ENCODE data around the gene REC114.
"Not testable (repeated sequence)": the region's sequence is repeated elsewhere in the genome, so short reads cannot be mapped to it uniquely, and the experiment has no call there.

REC114 gene, protein sequence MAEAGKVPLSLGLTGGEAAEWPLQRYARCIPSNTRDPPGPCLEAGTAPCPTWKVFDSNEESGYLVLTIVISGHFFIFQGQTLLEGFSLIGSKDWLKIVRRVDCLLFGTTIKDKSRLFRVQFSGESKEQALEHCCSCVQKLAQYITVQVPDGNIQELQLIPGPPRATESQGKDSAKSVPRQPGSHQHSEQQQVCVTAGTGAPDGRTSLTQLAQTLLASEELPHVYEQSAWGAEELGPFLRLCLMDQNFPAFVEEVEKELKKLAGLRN

DNA sequence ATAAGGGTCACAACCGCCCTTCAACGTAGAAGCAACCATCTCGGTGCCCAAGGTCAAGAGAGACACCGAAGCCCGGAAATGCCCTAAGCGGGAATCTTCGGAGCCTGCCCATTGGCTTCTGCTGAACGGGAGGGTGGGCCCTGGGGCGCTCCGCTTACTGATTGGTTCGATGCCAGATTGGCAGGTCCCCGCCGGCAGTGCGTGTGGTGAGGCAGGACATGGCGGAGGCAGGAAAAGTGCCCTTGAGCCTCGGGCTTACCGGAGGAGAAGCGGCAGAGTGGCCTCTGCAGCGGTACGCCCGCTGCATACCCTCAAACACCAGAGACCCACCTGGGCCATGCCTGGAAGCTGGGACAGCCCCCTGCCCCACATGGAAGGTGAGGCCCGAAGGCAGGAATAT lies at the start of gene REC114:
REC114 (plus strand) TSS at position 197 of the 400 bp plus-strand sequence; CDS start at position 219, 22 bp downstream.
- no peak for DNase-seq (ENCODE audit: low read depth)

DNA sequence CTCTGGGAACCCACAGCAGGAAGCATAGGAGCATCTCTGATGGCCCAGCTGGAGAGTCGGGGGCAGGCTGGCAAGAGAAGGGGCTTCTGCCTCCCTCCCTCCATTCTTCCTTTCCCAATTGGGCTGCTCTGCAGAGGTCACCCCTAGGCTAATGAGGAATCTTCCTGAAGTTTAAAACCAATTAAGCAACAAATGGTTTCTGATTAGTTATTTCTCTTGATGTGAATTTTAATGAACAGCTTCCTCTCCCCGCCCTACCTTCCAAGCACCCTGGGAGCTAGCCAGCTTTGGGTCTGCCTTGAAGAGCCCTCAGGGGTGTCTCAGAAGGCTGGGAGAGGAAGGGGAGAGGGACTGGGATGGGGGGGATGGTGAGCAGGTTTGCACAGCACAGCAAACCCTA lies 49.6 kb upstream of the REC114 start:
- no peak for DNase-seq (ENCODE audit: low read depth)

DNA sequence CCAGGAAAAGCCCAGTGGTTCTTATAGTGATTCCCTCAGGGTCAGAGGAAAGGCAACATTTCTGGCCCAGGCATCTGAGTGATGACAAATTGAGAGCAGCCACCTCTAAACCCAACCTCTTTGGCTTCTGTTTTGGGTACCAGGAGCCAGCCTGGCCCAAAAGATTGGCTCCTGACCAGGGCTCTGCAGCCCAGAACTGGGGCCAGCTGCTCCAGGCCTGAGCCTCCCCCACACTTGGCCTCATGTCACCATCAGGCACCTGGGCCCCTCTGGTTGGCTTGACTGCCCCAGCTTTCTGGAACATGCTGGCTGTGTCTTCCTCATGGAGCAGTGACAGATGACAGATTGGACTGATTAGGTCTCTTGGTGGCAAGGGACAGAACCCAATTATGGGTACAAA lies 48.2 kb upstream of the REC114 start:
- no peak for DNase-seq (ENCODE audit: low read depth)

DNA sequence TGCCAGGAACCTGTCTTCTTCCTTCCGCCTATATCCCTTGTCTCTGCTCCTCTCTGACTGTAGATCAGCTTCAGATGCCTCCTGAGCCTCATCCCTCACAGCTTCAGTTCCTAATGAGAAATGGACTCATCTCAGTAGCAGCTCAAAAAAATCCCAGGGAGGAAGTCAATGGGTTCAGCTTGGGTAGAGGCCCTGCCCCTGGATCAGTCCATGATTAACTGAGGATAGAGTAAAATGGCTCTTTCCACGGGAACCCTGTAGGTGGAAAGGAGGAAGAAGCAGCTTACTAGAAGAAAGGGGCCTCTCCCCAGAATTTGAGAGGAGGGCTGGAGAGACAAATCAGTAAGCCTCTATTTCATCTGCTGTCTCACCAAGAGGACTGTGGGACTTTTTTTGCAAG lies 47.3 kb upstream of the REC114 start:
- no peak for DNase-seq (ENCODE audit: low read depth)

DNA sequence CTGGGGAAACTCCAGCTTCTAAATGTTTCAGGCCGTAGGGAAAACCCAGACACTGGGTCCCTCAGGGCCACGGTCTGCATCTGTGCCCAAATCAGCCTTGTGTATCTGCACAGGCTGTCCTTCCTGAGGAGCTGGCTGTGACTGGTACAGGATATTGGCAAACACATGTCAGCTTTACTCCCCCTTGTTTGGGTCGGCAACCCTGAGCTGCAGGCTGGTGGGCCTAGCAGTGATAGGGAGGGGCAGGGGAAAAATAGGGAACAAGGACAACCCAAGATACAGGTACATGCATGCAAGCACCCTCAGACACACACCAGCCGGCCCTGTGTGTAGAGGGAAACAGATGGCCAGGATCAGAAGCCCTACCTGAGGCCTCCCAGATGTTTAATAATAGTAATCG lies 45.5 kb upstream of the REC114 start:
- no peak for DNase-seq (ENCODE audit: low read depth)

DNA sequence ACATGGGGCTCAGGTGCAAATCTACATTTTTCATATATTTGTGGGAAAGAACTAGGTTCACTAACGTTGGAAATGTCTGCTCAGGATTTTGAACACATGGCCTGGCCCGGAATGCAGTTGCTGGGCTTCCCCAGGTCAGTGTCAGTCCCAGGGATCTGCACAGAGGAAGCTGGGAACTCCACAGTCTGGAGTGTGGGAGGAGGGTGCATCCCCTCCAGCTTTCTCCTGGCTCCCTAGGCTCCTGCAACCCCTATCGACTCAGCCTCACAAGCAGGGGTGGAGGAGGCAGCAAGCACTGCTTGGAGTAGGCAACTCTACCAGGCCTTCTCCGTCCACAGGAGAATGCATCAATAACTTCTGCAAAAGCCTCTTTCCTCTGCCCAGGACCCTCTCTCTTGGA lies 44.1 kb upstream of the REC114 start:
- no peak for DNase-seq (ENCODE audit: low read depth)

DNA sequence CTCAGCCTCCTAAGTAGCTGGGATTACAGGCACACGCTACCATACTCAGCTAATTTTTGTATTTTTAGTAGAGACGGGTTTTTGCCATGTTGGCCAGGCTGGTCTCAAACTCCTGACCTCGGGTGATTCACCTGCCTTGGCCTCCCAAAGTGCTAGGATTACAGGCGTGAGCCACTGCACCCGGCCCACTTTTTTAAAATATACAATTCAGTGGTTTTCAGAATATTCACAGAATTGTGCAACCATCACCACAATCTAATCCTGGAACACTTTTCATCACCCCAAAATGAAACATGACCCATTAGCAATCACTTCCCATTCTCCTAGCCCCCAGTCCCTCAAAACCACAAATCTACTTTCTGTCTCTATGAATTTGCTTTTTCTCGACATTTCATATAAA lies 42.7 kb upstream of the REC114 start:
- not testable (repeated sequence) for DNase-seq (ENCODE audit: low read depth)

DNA sequence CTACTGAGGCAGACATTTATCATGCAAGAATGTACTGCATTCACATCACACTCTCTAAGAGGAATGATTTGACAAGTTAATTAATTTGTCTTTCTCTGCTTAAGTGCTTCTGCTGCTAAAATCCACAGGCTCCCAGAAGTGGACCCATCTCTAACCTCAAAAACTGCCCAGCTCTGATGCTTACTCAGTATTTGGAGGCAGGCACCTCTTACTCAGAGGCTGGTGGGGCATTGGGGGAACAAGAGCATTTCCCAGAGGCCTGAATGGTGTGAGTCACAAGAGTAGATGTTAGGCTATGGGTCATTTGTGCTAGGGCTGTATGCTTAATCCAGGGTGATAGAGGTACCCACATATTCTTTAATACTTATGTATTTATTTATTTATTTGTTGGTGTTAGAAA lies 39.8 kb upstream of the REC114 start:
- DNase-seq (ENCODE audit: low read depth): no peak

DNA sequence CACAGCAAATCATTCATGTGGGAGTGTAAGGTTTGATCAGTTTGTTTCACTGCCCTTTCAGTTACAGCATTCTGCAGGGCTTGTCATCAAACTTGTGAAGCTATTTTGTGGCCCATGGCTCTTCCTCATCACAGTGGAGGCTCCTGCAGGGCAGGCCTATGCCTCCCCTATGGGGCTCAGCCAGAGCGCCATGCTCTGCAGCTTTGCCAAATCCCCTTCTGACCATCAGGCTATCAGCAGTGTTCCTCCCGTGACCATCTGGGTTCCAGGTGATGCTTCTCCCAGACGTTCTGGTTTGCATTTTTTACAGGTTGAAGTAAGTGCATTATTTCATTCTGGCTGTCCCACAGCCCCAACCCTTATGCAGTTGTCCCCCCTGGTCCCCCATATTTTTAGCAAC lies 28.1 kb upstream of the REC114 start:
- no peak for DNase-seq (ENCODE audit: low read depth)

DNA sequence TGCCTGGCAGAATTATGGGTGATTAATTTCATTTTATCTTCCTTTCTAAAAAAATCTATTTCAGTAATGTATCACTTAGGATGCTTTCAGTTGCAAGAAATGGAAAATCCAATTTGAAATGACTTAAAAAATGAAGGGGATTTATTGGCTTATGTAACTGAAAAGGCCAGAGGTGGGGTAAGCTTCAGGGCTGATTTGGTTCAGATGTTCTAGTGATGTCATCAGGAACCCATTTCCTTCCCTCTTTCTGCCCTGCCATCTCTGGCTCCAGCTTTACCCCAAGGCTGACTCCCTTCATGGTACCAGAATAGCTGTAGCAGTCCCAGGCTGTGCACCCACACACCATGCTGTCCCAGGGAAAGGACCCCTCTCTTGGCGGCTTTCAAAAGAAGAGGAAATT lies 18.5 kb upstream of the REC114 start:
- no peak for DNase-seq (ENCODE audit: low read depth)

DNA sequence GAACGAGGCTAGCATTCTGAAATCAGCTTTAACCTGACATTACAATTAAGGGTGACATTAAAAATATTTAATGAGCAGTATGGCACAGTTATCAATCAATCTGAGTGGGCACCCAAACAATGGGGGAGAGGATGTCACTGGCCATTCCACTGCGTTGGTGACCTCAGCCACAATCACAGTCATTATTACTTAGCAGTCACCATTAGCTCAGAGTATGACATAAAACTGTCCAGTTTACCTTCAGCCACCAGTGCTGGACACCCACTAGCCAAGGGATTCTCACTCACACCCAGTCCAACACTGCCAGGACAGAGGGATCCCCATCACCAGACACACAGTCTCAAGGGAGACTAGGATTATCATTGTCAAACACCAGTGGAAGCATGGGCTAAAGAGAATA lies 17.5 kb upstream of the REC114 start:
- no peak for DNase-seq (ENCODE audit: low read depth)

DNA sequence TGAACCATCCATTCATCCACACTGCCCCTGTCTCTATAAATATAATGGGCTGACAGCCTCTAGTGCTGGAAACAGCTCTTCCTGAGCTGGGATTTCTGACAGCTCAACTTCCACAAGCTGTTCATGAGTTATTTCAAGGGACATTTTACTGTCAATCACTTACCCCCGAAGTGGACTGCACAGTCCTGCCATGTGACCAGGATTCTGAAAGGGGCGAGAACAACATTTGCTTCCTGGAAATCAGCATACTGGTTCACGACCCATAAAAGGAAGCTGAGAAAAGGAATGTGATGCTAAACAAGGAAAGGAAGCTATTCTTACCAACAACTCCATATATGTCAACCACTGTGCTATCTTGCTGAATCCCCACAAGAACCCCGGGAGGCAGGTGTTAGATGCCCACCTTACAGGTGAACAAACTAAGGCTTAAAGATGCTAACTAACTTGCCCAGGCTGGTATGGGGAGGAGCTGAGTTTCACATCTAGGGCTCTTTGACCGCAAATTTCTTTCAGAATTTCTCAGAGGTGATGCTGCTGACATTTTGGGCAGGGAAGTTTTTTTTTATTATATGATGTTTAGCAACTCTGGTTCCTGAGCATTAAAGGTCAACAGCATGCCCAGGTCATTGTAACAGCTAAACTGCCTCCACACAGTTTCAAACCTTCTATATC lies 16.5 kb upstream of the REC114 start:
- DNase-seq (ENCODE audit: low read depth): no peak

DNA sequence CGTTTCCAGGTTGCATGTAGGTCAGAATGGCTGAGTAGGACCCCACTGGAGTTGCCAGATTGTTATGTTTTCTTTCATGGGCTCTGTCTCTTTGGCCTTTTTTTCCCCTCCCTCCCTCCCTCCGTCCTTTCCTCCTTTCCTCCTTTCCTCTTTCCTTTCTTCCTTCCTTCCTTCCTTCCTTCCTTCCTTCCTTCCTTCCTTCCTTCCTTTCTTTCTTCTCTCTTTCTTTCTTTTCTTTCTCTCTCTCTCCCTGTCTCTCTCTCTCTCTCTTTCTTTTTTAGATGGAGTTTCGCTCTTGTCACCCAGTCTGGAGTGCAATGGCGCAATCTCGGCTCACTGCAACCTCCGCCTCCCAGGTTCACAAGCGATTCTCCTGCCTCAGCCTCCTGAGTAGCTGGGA lies 11.6 kb upstream of the REC114 start:
- not testable (repeated sequence) for DNase-seq (ENCODE audit: low read depth)

DNA sequence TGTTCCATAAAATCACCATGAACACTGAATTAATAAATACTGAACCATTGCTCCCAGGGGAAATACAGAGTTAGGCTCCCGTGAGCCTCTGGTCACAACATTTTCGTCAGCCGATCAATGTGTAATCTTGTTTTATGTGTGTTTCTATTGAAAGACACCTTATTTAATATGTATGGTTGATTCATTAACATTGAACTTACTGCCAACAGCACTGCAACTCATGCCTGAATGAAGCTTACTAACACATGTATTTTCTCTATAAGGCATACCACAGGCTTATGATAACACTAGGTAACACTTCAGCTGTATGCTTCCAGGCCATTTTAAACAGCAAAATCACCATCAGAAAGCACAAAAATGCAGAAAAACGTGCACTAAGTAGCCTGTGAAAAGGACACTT lies 9.1 kb upstream of the REC114 start:
- no peak for DNase-seq (ENCODE audit: low read depth)

DNA sequence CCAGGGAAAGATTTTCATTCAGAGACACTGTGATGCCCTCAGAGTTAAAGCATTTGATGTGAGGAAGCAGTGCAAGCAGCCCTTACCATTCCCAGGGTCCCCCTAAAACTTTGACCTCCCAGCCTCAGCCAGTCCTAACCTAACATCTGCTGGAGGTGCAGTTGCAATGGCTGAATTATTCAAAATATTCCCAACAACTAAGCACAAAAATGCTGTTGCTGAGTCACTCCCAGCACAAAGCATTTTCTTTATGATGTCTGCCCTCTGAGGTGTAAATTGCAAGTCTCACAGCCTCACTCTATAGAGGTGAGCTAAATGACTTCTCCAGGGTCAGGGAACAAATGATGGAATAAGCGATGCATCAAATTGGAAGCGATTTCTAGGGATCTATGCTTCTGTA lies 6.4 kb upstream of the REC114 start:
- no peak for DNase-seq (ENCODE audit: low read depth)

DNA sequence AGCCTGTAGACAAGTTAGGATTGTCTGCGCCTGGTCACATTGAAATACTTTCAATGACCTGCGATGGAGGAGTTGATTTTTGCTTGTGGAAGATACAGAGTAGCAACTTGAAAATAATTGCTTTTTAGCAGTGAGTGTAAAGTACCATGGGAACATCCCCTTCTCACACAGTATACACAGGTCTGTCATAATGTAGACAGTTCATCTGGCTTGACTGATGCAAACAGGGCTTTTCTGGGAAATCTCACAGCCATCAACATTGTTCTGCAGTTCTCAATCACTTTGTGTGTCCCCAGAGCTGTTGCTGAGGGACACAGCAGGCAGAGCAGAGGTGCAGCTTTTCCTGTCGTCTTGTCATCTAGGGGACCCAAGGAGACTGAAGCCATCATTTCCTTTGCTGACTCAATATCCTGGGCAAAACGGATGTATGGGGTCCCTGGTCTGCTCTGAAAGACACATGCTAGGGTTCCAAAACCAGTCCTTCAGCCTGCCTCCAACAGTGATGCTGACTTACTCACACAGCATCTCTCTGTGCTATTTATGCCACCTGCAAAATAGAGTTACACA lies 5.3 kb upstream of the REC114 start:
- DNase-seq (ENCODE audit: low read depth): no peak

DNA sequence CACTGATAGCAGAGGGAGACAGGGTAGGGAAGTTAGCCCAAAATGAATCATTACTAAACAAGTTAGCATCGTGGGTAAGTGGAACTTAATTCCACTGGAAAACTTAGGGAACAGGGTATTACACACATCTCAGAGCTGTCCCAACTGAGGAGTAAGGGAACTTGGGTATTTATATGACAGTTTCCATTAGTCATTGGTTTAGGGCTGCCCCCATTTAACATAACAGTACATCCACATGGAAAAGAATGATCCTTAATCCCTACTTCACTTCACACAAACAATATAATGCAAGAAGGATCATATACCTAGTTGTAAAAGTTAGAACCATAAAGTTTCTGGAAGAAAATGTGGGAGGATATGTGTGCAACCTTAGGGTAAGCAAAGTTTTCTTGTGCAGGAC lies 4.3 kb upstream of the REC114 start:
- no peak for DNase-seq (ENCODE audit: low read depth)

DNA sequence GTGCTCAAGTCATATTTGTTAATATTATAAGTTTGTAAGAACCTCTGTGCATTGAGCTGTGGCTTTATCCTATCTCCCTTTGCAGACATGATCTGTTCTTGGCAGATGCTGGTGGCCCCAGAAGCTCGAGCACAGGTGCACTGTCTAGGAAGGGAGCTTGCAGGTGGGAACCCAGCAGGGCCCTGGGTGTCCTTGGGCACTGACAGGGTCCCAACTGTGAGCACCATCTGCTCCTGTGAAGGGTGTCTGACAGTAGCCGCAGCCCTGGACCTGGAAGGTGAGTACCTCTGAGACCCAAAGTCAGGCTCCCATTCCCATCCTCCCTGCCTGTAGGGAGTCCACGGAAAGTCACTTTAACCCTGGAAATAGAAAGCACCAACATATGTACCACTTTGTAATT lies 2.4 kb upstream of the REC114 start:
- no peak for DNase-seq (ENCODE audit: low read depth)

DNA sequence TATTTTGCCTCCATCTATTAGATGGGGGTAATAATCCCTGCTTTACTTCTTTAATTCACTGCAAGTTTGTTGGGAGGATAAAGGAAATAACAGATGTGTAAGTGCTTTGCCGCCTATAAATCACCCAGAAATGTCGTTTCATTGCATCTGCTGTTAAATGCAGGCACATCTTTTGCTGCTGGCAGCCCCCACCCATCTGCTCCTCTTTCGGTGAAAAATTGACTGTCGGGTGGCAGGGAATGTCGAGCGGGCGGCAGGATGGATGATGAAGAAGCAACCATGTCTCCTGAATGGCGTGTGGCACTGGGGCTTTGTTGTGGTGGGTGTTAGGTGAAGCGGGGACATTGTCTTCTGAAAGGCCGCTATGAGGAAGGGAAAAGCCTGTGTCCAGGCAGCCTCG lies 543 bp upstream of the REC114 start:
- no peak for DNase-seq (ENCODE audit: low read depth)

DNA sequence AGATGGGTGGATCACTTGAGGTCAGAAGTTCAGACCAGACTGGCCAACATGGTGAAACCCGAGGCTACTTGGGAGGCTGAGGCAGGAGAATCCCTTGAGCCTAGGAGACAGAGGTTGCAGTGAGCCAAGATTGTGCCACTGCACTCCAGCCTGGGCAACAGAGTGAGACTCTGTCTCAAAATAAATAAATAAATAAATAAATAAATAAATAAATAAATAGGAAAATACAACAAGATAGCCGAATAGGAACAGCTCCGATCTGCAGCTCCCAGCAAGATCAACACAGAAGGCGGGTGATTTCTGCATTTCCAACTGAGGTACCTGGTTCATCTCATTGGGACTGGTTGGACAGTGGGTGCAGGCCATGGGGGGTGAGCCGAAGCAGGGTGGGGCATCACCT lies 4.5 kb downstream of the REC114 start:
- not testable (repeated sequence) for DNase-seq (ENCODE audit: low read depth)

DNA sequence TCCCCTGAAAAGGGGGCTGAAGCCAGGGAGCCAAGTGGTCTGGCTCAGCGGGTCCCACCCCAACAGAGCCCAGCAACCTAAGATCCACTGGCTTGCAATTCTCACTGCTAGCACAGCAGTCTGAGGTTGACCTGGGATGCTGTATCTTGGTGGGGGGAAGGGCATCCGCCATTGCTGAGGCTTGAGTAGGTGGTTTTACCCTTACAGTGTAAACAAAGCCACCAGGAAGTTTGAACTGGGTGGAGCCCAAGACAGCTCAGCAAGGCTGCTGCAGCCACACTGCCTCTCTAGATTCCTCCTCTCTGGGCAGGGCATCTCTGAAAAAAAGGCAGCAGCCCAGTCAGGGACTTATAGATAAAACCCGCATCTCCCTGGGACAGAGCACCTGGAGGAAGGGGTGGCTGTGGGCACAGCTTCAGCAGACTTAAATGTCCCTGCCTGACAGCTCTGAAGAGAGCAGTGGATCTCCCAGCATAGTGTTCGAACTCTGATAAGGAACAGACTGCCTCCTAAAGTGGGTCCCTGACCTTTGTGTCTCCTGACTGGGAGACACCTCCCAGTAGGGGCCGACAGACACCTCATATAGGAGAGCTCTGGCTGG lies 5.3 kb downstream of the REC114 start:
- not testable (repeated sequence) for DNase-seq (ENCODE audit: low read depth)

DNA sequence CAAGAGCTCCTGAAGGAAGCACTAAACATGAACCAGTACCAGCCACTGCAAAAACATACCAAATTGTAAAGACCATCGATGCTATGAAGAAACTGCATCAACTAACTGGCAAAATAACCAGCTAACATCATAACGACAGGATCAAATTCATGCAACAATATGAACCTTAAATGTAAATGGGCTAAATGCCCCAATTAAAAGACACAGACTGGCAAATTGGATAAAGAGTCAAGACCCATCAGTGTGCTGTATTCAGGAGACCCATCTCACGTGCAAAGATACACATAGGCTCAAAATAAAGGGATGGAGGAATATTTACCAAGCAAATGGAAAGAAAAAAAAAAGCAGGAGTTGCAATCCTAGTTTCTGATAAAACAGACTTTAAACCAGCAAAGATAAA lies 7.0 kb downstream of the REC114 start:
- not testable (repeated sequence) for DNase-seq (ENCODE audit: low read depth)

DNA sequence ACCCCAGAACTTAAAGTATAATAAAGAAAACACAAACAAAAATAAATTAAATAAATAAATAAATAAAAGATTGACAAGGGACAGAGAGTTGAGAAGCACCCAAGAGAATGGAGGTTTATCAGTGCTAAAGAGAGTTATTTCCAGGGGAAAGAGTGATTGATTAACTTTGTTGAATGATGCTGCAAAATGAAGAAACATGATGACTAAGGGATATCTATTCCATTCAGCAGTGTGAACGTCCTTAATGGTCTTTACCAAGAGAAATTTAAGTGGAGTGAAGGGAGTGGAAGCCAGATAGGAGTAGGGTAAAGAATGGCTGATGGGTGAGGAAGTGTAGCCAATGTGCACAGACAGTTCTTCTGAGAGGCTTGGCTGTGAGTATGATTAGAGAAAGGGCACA lies 11.1 kb downstream of the REC114 start:
- no peak for DNase-seq (ENCODE audit: low read depth)

Measured in activated T-cell treated with anti-CD3 and anti-CD28 coated beads for 1 hour (primary cell).